Activated naive CD8-positive, alpha-beta T cell treated with anti-CD3 and anti-CD28 coated beads, Interleukin-2, amount 10 ng/mL, durations not matched to agents 7 days and 5 days (primary cell): ENCODE measurements around the gene PROK1. TPM values are rescaled to one million over a fixed set of nuclear protein-coding genes. Genes with fewer than 3 reads are reported as not detected.
"Not testable (repeated sequence)": the region's sequence is repeated elsewhere in the genome, so short reads cannot be mapped to it uniquely, and the experiment has no call there.

Source experiments
- ATAC-seq: fragments of 150-1000 bp; cut with Tn5 transposase; one replicate; pipeline ENCODE4 v1.10.0; 2021; ENCODE audit warnings: low read depth, moderate library complexity
- POLR2A ChIA-PET: fragments of 350-600 bp; sonication (Branson Sonifier 250); formaldehyde crosslinking; loops from one replicate; lab custom pipeline; 2021; ENCODE audit warnings: antibody characterized with exemption; lab: Charles Lee
- DNase-seq: peaks from one replicate; pipeline ENCODE4 v3.0.0; 2021
- H3K27ac Mint-ChIP-seq: one replicate; pipeline ENCODE4 v1.8.0; 2022; ENCODE audit warnings: mild to moderate bottlenecking, mixed read lengths
- H3K27me3 Mint-ChIP-seq: one replicate; pipeline ENCODE4 v1.8.0; 2022; ENCODE audit warnings: mild to moderate bottlenecking, moderate library complexity, mixed read lengths
- H3K36me3 Mint-ChIP-seq: one replicate; pipeline ENCODE4 v1.8.0; 2021; ENCODE audit warnings: mild to moderate bottlenecking, mixed read lengths
- H3K4me1 Mint-ChIP-seq: one replicate; pipeline ENCODE4 v1.8.0; 2021; ENCODE audit warnings: mixed read lengths
- H3K4me3 Mint-ChIP-seq: one replicate; pipeline ENCODE4 v1.8.0; 2022; ENCODE audit warnings: mild to moderate bottlenecking, moderate library complexity, mixed read lengths
- H3K9me3 Mint-ChIP-seq: one replicate; pipeline ENCODE4 v1.8.0; 2021; ENCODE audit warnings: mixed read lengths
- total RNA-seq, 2 experiments: library from RNA; stranded (reverse); gene quantifications; one replicate each; pipeline ENCODE4 v1.2.3, GENCODE V29; 2021

PROK1 gene
- total RNA-seq, 2 experiments from 2014 or later = not detected

DNA sequence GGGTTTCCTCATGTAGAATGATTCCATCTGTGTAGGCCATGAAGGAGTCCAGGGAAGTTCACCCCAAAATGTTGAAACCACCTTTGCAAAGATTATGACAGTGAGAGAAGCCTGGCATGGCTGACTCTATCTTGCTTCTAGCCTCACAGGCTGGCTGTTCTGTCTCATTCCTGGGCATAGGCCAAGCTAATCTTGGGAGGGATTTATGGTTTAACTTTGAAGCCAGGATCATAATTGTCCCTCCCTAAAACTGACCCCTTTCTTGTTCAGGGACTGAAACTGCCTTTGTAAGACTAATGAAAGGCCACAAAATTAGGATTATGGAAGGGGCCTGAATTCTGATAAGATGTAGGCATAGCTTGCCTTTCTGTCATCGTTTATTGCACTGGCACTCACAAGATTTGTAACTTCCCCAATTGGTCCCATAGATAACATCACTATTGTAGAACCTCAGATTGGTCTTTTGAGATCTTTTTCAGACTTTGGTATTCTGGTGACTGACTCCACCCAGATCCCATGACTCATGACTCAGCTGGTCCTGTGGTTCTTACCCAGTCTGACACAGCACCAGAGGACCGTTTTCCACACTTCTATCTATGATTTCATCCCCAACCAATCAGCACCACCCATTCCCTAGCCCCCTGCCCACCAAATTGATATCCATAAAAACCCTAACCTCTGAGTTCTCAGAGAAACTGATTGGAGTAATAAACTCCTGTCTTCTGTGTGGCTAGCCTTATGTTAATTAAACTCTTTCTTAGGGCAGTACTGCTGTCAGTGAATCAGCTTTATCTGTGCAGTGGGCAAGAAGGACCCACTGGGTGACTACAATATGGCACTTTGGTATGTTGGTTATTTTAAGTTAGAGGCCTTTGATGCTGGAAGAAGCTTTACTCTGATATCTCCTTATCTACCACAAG is 29.8 kb upstream of the PROK1 start:
- peaks cover 6% of the 10 kb centered on the region for H3K27me3 Mint-ChIP-seq
- H3K9me3 Mint-ChIP-seq = no peaks in the 10 kb centered on the region
- DNase-seq (no peak), ATAC-seq (no peak)
- no peaks in the 10 kb centered on the region for H3K36me3 Mint-ChIP-seq
- no peak overlapping the region for H3K4me3 Mint-ChIP-seq
- peaks cover 11% of the 10 kb centered on the region for H3K4me1 Mint-ChIP-seq
- no peak overlapping the region for H3K27ac Mint-ChIP-seq
- POLR2A ChIA-PET = no interaction called here

DNA sequence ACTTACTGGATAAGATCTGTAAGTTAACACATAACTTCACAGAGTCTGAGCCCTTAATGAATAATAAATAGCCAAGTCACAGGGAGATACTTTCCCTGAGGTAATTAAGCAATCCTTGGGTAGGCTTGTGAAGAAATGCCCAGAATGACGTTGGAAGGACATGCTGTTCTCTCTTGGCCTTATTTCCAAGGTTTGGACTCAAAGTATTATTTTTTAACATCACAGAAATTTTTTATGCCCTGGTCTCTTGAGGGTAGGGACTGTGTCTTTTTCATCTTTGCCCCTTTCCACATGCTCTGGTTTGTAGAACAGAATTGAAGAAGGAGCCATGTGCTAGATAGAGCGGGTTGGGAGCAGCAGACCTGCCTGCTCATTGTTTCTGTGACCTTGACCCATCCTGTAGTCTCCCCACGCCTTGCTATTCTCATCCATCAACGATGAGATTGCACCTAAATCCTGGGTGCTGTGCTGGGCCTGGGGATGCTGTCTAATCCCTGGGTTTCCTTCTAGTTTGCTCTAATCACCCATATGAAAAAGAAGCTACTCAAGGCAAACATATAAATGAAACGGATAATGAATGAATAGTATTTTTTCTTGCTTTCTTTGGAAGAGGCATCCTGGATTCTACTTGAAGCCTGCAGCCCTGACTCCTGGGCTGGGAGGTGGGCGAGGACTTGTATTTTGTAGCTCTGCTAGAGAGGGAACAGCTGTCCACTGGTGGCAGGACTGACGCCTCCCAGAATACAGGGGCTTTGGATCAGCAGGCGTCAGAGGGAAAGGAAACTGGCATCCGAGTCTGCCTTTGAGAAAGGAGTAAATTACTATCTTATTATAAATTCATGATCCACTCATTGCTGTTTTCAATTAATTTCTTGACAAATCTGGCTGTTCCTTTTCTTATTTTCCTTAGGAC is 26.0 kb upstream of the PROK1 start:
- Mint-ChIP-seq H3K27ac (no peak overlapping the region), H3K27me3 (peaks cover 6% of the 10 kb centered on the region), H3K36me3 (no peaks in the 10 kb centered on the region), H3K4me3 (no peak overlapping the region), H3K9me3 (no peaks in the 10 kb centered on the region), H3K4me1 (peaks cover 13% of the 10 kb centered on the region)
- ATAC-seq (no peak), DNase-seq (no peak)
- POLR2A ChIA-PET = no interaction called here

DNA sequence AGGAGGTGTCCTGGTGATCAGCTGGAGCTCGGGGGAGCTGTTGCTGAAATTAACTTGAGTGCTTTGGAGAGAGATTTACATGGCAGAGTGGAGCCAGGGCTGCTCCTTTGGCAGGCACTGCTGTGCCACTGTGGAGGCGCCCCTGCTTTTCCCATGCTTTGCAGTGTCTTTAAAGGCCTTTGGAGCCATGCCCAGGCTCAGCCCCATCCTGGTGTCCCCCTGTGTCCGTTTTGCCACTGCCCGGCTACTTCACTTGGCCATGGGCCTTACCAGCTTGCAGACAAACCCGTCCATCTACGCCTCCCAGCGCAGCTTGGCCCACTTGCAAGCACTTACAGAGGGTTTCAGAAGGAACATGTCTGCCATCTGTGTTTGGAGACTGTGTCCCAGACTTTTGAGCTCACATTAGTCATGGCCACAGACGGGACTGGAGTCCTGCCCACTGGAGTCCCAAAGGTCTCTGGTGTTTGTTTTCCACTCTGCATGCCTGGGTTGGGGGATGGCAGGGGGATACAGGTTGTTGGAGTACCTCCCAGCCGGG is 25.3 kb upstream of the PROK1 start:
- Mint-ChIP-seq H3K27ac (no peak overlapping the region), H3K36me3 (no peaks in the 10 kb centered on the region)
- POLR2A ChIA-PET = no interaction called here

DNA sequence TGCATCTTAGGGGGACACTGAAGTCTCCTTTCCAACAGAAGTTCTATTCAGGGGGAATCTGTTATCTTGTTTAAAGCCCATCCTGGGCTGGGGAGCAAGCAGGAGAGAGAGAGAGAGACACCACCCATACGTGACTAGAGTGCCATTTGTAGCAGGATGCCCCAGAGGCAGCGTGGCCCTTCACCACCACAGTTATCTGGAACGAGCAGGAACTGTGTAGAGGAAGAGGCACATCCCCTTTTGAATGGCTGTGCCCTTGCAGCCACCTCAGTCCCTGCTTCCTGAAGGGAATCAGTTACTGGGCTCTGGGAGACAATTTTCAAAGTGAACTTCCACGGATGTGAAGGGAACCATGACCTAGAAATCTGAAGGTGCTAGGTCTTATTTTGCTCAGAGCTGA is 24.1 kb upstream of the PROK1 start:
- POLR2A ChIA-PET = no interaction called here
- Mint-ChIP-seq H3K4me3 (no peak overlapping the region), H3K36me3 (no peaks in the 10 kb centered on the region), H3K27me3 (peaks cover 16% of the 10 kb centered on the region), H3K4me1 (peaks cover 9% of the 10 kb centered on the region), H3K27ac (no peak overlapping the region), H3K9me3 (no peaks in the 10 kb centered on the region)
- DNase-seq (no peak), ATAC-seq (no peak)

More for the DNA sequence above, 25.3 kb upstream of the PROK1 start:
- Mint-ChIP-seq H3K4me3 (no peak overlapping the region), H3K9me3 (no peaks in the 10 kb centered on the region), H3K27me3 (peaks cover 7% of the 10 kb centered on the region), H3K4me1 (peaks cover 13% of the 10 kb centered on the region)
- no peak for ATAC-seq
- no peak for DNase-seq

DNA sequence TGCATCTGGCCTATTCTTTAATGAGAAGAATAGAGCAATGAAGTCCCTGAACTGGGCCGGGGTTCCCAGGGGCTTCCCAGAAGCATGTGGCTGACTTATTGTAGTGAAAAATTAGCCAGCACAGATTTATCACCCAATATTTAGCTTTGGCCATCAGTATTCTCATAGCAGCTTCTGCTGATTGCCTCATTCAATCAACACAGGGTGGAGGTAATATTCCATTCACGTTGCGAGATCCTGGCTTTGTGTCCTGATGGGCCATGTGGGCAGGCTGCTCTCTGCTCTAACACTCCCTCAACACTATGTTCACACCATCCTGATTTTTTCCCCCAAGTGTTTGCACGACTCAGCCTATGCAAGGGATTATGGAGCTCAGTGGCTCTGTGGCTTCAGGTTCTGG is 22.0 kb upstream of the PROK1 start:
- H3K4me3 Mint-ChIP-seq = no peak overlapping the region
- DNase-seq (no peak), ATAC-seq (no peak)
- H3K9me3 Mint-ChIP-seq = no peaks in the 10 kb centered on the region
- H3K27me3 Mint-ChIP-seq = peaks cover 16% of the 10 kb centered on the region
- POLR2A ChIA-PET = interaction anchor here (0.7 kb wide), 1 partner anchor 9 kb away, joined by 4 read pairs; no protein-coding TSS in a partner anchor
- no peaks in the 10 kb centered on the region for H3K36me3 Mint-ChIP-seq
- H3K27ac Mint-ChIP-seq = no peak overlapping the region
- peaks cover 5% of the 10 kb centered on the region for H3K4me1 Mint-ChIP-seq

DNA sequence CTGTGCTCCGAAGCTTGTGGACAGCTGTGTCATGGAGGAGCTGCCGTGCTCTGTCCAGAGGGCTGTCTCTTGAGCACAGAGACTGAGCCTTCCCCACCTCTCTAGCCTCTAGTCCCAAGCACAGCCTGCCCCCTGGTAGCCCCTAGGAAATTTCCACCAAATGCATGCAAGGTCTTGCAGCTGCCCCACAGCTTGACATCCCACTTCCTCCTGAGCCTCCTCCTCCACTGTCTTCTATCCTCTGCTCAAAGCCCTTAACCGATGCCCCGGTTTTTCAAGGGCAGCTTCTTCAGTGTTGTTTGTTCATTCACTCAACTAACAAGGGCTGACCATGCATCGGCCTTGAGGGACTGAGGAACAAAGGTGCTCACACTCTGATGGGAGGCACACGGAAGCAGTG is 20.6 kb upstream of the PROK1 start:
- H3K9me3 Mint-ChIP-seq = no peaks in the 10 kb centered on the region
- H3K36me3 Mint-ChIP-seq = no peaks in the 10 kb centered on the region
- H3K27ac Mint-ChIP-seq = no peak overlapping the region
- POLR2A ChIA-PET = interaction anchor here (0.6 kb wide), 1 partner anchor 335 kb away, joined by 3 read pairs; no protein-coding TSS in a partner anchor
- peaks cover 4% of the 10 kb centered on the region for H3K4me1 Mint-ChIP-seq
- H3K4me3 Mint-ChIP-seq = no peak overlapping the region
- DNase-seq (no peak), ATAC-seq (no peak)
- H3K27me3 Mint-ChIP-seq = peaks cover 19% of the 10 kb centered on the region

DNA sequence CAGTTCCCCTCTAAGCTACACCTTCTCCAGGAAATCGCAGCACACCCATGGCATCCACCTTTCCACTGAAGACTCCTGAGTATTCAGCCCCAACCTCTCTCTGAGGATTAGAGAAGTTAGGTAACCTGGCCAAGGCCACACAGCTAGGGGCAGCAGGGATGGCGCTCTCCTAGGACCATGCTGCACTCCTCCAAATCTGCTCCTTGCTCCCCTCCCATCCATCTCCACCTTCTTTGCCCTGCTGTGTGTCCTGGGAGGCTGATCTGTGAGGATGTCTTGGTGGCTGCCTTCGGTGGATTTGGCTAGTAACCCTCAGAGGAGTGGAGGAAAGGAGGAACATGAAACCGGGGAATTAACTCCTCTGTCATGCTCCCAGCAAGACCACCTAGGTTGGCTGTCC is 20.0 kb upstream of the PROK1 start:
- DNase-seq = no peak
- H3K9me3 Mint-ChIP-seq = no peaks in the 10 kb centered on the region
- POLR2A ChIA-PET = interaction anchor here (0.6 kb wide), 1 partner anchor 335 kb away, joined by 3 read pairs; no protein-coding TSS in a partner anchor
- H3K27ac Mint-ChIP-seq = no peak overlapping the region
- H3K27me3 Mint-ChIP-seq = peaks cover 19% of the 10 kb centered on the region
- peaks cover 3% of the 10 kb centered on the region for H3K4me1 Mint-ChIP-seq
- H3K4me3 Mint-ChIP-seq = no peak overlapping the region
- ATAC-seq = no peak
- no peaks in the 10 kb centered on the region for H3K36me3 Mint-ChIP-seq

DNA sequence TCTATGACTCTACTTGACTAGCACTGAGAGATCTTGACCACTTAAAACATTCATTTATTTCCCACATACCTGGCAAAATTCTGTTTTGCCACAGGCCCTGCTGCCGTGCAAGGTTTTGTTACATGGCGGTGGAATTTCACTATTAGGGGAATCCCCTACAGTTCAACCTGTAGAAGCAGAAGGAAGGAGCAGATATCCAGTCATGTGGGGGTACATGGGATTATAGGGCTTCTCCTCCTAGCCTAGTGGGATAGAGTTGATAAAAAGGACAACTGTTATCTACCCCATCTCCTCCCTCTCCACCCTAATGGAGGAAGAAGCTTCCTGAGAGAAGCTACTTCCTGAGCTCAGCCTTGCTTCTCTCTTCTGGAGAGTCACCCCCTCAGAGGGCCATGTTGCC is 17.7 kb upstream of the PROK1 start:
- no peaks in the 10 kb centered on the region for H3K36me3 Mint-ChIP-seq
- no peaks in the 10 kb centered on the region for H3K4me1 Mint-ChIP-seq
- H3K4me3 Mint-ChIP-seq = no peak overlapping the region
- H3K27ac Mint-ChIP-seq = no peak overlapping the region
- peaks cover 25% of the 10 kb centered on the region for H3K27me3 Mint-ChIP-seq
- ATAC-seq (no peak), DNase-seq (no peak)
- H3K9me3 Mint-ChIP-seq = no peaks in the 10 kb centered on the region
- POLR2A ChIA-PET = no interaction called here

DNA sequence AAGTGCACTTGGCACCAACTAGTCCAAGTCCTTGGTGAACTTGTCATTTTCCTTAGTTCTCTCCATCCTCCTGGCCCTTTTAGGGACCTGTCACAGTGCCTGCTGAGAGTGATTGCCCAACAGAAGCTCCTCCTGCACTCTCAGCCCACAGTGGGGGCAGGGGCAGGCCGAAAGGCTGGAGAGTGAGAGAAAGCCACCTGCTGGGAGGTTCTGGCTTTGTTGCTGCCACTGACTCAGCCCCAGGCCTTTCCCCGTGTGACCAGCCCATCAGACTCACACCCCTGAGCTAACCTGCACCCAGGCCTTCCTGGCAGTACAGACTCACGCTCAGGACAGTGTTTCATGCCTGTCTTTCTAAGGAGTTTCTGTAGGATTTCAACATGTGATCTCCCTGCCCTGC is 17.1 kb upstream of the PROK1 start:
- ATAC-seq = no peak
- POLR2A ChIA-PET = no interaction called here
- Mint-ChIP-seq H3K27ac (no peak overlapping the region), H3K9me3 (no peaks in the 10 kb centered on the region), H3K27me3 (peaks cover 25% of the 10 kb centered on the region), H3K4me3 (no peak overlapping the region), H3K36me3 (no peaks in the 10 kb centered on the region), H3K4me1 (no peaks in the 10 kb centered on the region)
- DNase-seq = no peak

DNA sequence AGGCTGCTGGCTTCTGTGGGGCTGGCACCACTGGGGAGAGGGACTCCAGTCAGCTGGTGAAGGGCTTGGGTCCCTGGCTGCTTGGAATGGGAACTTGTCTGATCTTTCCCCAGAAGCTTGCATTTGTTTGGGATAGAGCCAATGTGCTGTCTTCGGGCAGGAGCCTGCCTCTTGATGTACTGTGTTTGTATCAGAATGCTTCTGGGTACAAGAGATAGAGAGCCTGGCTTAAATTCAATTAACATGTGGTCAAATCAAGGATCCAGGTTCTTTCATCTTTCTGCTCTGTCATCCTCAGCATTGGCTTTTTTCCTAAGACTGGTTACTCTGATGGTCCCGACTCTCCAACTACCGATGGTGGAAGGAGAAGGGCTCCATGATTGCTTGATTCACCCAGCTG is 16.0 kb upstream of the PROK1 start:
- no peaks in the 10 kb centered on the region for H3K4me1 Mint-ChIP-seq
- H3K27me3 Mint-ChIP-seq = peaks cover 26% of the 10 kb centered on the region

DNA sequence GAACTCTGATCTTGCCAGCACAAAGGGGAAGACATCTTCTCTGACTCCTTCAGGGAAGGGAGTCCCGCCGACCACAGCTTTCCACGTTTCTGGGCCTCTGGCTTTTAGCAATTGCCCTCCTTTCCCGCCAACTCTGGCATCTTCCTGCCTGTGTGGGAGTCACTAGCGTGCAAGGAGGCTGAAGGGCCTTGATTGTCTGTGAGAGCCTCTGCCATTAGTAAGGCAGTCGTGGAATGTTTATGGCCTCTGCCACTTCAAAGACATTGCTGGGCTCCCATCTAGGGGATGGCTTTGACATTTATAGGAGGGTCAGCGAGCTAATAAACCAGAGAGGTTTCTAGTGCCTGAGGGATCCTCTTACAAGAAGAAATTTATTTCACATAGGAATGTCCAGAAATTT is 14.3 kb upstream of the PROK1 start:
- POLR2A ChIA-PET = no interaction called here
- ATAC-seq = no peak
- no peaks in the 10 kb centered on the region for H3K4me1 Mint-ChIP-seq
- no peak overlapping the region for H3K4me3 Mint-ChIP-seq
- H3K27ac Mint-ChIP-seq = no peak overlapping the region
- H3K36me3 Mint-ChIP-seq = no peaks in the 10 kb centered on the region
- DNase-seq = no peak
- H3K27me3 Mint-ChIP-seq = peaks cover 19% of the 10 kb centered on the region
- H3K9me3 Mint-ChIP-seq = no peaks in the 10 kb centered on the region

More for the DNA sequence above, 16.0 kb upstream of the PROK1 start:
- Mint-ChIP-seq H3K36me3 (no peaks in the 10 kb centered on the region), H3K9me3 (no peaks in the 10 kb centered on the region), H3K4me3 (no peak overlapping the region), H3K27ac (no peak overlapping the region)
- DNase-seq = no peak
- ATAC-seq = no peak
- POLR2A ChIA-PET = no interaction called here

DNA sequence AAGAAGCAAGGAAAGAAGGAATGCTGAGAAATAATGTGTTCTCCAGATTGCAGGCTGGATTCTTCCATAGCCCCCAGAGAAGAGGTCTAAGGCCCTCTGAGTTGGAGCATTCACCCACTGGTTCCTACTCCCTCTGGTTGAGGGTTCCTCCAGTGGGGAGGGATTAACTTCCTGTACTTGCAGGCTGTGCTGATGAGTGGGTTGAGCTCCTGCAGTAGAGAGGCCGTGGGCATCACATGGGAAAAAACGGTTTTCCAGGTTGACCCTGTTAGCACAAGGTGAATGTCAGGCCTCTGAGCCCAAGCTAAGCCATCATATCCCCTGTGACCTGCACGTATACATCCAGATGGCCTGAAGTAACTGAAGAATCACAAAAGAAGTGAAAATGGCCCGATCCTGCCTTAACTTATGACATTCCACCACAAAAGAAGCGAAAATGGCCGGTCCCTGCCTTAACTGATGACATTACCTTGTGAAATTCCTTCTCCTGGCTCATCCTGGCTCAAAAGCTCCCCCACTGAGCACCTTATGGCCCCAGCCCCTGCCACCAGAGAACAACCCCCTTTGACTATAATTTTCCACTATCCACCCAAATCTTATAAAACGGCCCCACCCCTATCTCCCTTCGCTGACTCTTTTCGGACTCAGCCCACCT is 13.2 kb upstream of the PROK1 start:
- H3K9me3 Mint-ChIP-seq, H3K4me3 Mint-ChIP-seq, H3K4me1 Mint-ChIP-seq, ATAC-seq, POLR2A ChIA-PET, H3K27ac Mint-ChIP-seq, DNase-seq, H3K36me3 Mint-ChIP-seq: not testable (repeated sequence)
- H3K27me3 Mint-ChIP-seq = peaks cover 18% of the 10 kb centered on the region

DNA sequence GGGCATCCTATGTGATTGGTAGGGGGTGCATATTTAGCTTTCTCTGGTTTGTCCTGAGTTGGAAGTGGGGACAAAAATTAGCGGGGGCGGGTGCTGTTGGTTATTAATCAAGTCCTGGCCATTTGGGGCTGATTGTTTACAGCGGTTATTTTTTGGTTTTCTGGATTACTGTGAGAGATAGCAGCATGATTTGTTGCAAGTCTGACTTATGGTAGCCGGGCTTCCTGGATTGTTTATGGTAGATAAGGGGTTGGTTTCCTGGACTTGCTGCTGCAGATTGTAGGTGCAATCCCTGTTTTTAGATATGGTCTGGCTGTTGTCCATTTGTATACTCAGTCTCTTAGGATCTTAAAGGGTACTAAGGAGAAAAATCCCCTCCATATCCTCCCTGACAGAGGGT is 12.1 kb upstream of the PROK1 start:
- DNase-seq = no peak
- Mint-ChIP-seq H3K36me3 (no peaks in the 10 kb centered on the region), H3K4me3 (no peak overlapping the region), H3K27me3 (peaks cover 14% of the 10 kb centered on the region), H3K27ac (no peak overlapping the region), H3K4me1 (no peaks in the 10 kb centered on the region), H3K9me3 (no peaks in the 10 kb centered on the region)
- ATAC-seq = no peak
- POLR2A ChIA-PET = no interaction called here
